ENCODE data around the gene SLC41A3. TPM values are rescaled to one million over a fixed set of nuclear protein-coding genes. Genes with fewer than 3 reads are reported as not detected.
"Not testable (repeated sequence)": the region's sequence is repeated elsewhere in the genome, so short reads cannot be mapped to it uniquely, and the experiment has no call there.

Gene SLC41A3
- total and polyA plus RNA-seq, 4 donors, result 9.3 to 19.8 (median 12.7) TPM

GRCh38 chr3:125965505-125965904 lies 118.4 kb downstream of the SLC41A3 start:
- Histone ChIP-seq H3K9ac (ENCODE audit: low read depth in 1 of 2, low read length in 2 of 2) (no peak overlapping the region), H3K4me1 (ENCODE audit: control insufficient read depth in 4 of 4, insufficient read depth in 4 of 4, low read length in 3 of 4) (no peaks in the 10 kb centered on the region), H3K27ac (ENCODE audit: low read depth in 1 of 2, low read length in 2 of 2) (no peak overlapping the region), H3K9me3 (ENCODE audit: control insufficient read depth in 4 of 4, low read length in 3 of 4) (no peaks in the 10 kb centered on the region), H3K27me3 (ENCODE audit: control insufficient read depth in 4 of 4, insufficient read depth in 4 of 4, low read length in 3 of 4) (no peaks in the 10 kb centered on the region), H3K4me3 (ENCODE audit: low read depth in 1 of 3, low read length in 3 of 3) (no peak overlapping the region), H3K36me3 (ENCODE audit: control insufficient read depth in 4 of 4, insufficient read depth in 3 of 4, low read depth in 1 of 4, low read length in 3 of 4) (no peaks in the 10 kb centered on the region)
- DNase-seq (ENCODE audit: low spot score), result no peak
- 95% methylated on average over 3 of the region's 3 CpGs for WGBS
- TF ChIP-seq HNF4G (IDR thresholded peaks at IDR 0.05) (no peak), RAD21 (IDR thresholded peaks at IDR 0.05) (no peak), SP1 (IDR thresholded peaks at IDR 0.05) (no peak), HNF4A (conservative IDR thresholded peaks at IDR 0.05) (no peak), MAX (IDR thresholded peaks at IDR 0.05) (no peak), JUND (IDR thresholded peaks at IDR 0.05) (no peak), NR2F2 (IDR thresholded peaks at IDR 0.05) (no peak), CTCF (IDR thresholded peaks at IDR 0.05; ENCODE audit: low read depth, low read length, missing input control) (no peak), YY1 (IDR thresholded peaks at IDR 0.05) (no peak), ZBTB33 (IDR thresholded peaks at IDR 0.05) (no peak), RXRA (IDR thresholded peaks at IDR 0.05) (no peak), GABPA (IDR thresholded peaks at IDR 0.05 in 1 of 2, conservative IDR thresholded peaks at IDR 0.05 in 1 of 2) (no peak), ATF3 (IDR thresholded peaks at IDR 0.05) (no peak), TAF1 (conservative IDR thresholded peaks at IDR 0.05) (no peak)

GRCh38 chr3:125963834-125964233 lies 120.1 kb downstream of the SLC41A3 start:
- H3K9me3 ChIP-seq (ENCODE audit: control insufficient read depth in 4 of 4, low read length in 3 of 4); DNase-seq (ENCODE audit: low spot score); H3K27me3 ChIP-seq (ENCODE audit: control insufficient read depth in 4 of 4, insufficient read depth in 4 of 4, low read length in 3 of 4); H3K4me1 ChIP-seq (ENCODE audit: control insufficient read depth in 4 of 4, insufficient read depth in 4 of 4, low read length in 3 of 4); H3K4me3 ChIP-seq (ENCODE audit: low read depth in 1 of 3, low read length in 3 of 3); H3K36me3 ChIP-seq (ENCODE audit: control insufficient read depth in 4 of 4, insufficient read depth in 3 of 4, low read depth in 1 of 4, low read length in 3 of 4); H3K27ac ChIP-seq (ENCODE audit: low read depth in 1 of 2, low read length in 2 of 2); H3K9ac ChIP-seq (ENCODE audit: low read depth in 1 of 2, low read length in 2 of 2): not testable (repeated sequence)
- 68% methylated on average over 1 of the region's 1 CpG for WGBS

GRCh38 chr3:125961289-125961589 lies 122.7 kb downstream of the SLC41A3 start:
- Histone ChIP-seq H3K4me1 (ENCODE audit: control insufficient read depth in 4 of 4, insufficient read depth in 4 of 4, low read length in 3 of 4) (peaks cover 0 to 4% (median 0%) of the 10 kb centered on the region in 4 donors), H3K27me3 (ENCODE audit: control insufficient read depth in 4 of 4, insufficient read depth in 4 of 4, low read length in 3 of 4) (no peaks in the 10 kb centered on the region), H3K4me3 (ENCODE audit: low read depth in 1 of 3, low read length in 3 of 3) (no peak overlapping the region), H3K9me3 (ENCODE audit: control insufficient read depth in 4 of 4, low read length in 3 of 4) (no peaks in the 10 kb centered on the region), H3K36me3 (ENCODE audit: control insufficient read depth in 4 of 4, insufficient read depth in 3 of 4, low read depth in 1 of 4, low read length in 3 of 4) (no peaks in the 10 kb centered on the region), H3K9ac (ENCODE audit: low read depth in 1 of 2, low read length in 2 of 2) (no peak overlapping the region), H3K27ac (ENCODE audit: low read depth in 1 of 2, low read length in 2 of 2) (no peak overlapping the region)
- WGBS, result 95% methylated on average over 6 of the region's 6 CpGs
- DNase-seq (ENCODE audit: low spot score), result no peak
- TF ChIP-seq HNF4G (IDR thresholded peaks at IDR 0.05) (no peak), CTCF (IDR thresholded peaks at IDR 0.05; ENCODE audit: low read depth, low read length, missing input control) (no peak), GABPA (IDR thresholded peaks at IDR 0.05 in 1 of 2, conservative IDR thresholded peaks at IDR 0.05 in 1 of 2) (no peak), FOXA2 (IDR thresholded peaks at IDR 0.05) (no peak), ZBTB33 (IDR thresholded peaks at IDR 0.05) (no peak), RAD21 (IDR thresholded peaks at IDR 0.05) (no peak), REST (IDR thresholded peaks at IDR 0.05) (no peak), JUND (IDR thresholded peaks at IDR 0.05) (no peak), TAF1 (conservative IDR thresholded peaks at IDR 0.05) (no peak), RXRA (IDR thresholded peaks at IDR 0.05) (no peak)

Data from liver (tissue), 9 donors.